CD4-positive, alpha-beta T cell treated with Interleukin-2 at 100 ng/mL for 4 hours (primary cell): ENCODE data around the gene CNOT6.
A peak's percentile ranks its signal among the peaks of the same experiment; 100 is the strongest.

Experiments
- DNase-seq: peaks from one replicate; pipeline ENCODE4 v3.0.0-alpha.2; 2020; ENCODE audit warnings: low spot score

The CNOT6 gene

DNA sequence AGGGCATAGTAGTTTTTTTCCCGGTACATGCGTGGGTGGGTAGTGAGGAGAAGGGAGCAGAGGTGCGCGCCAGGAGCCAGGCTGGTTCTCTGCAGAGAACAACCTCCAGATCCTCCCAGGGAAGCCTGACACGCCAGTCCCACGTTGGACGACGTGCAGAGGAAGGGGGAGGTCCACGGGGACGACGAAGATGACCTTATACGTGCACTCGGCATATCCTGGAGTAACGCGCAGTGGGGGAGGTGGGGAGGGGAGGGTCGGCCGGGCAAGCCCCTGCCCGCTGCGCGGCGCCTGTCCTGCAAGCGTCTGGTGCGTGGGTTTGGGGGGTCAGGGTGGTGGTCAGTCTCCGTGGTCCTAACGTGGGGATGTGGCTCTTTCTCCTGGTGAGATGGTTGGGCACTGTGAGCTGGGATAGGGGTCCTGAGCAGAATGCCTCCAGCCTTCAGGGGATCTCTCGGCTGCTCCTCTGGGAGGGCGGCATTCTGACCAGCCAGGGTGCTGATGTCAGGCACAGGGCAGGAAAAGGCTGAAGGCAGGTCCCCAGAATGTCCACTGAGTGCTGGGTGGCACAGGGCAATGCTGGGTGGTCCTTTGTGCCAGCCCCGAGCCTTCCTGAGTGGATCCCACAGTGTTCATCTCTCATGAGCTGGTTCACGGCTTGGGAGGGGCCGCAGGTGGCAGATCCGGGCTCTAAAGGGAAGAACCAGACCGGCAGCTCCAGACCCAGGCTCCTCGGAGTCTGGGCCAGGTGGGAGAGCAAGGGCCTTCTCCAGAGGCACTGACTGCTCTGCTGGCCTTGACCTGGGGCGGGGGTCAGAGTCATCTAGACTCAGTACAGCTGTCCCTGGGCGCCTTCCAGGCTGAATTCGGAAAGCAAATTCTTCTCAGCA, 107.7 kb downstream of the CNOT6 start:
- no peak for DNase-seq

GRCh38 chr5:180602481-180603075, 108.4 kb downstream of the CNOT6 start:
- no peak for DNase-seq

DNA sequence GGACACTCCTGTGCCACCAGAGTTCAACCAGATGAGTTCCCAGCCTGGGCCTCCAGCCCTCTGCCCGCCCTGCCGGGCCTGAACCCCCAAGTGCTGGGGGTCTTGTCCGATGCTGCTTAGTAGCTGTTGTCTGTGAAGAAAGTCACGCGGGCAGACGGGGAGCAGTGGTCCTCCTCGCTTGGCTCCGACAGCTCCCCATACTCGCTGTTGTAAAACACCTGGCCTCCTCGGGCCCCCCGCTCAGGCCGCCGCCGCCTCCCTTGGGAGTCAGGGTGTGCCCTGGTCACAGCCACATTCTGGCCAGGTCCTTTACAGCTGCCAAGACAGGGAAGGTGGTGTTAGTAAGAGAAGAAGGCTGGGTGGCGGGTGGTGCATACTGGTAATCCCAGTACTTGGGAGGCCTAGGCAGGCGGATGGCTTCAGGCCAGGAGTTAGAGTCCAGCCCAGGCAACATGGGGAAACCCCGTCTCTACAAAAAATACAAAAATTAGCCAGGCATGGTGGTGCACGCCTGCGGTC, 109.0 kb downstream of the CNOT6 start:
- DNase-seq: no peak

GRCh38 chr5:180604271-180604670, 110.1 kb downstream of the CNOT6 start:
- no peak for DNase-seq

GRCh38 chr5:180605554-180606214, 111.5 kb downstream of the CNOT6 start:
- peak; percentile 58 for DNase-seq

GRCh38 chr5:180606215-180606785, 112.1 kb downstream of the CNOT6 start:
- no peak for DNase-seq

- no peak for DNase-seq
Measured at GRCh38 chr5:180607861-180608571, 113.8 kb downstream of the CNOT6 start.

GRCh38 chr5:180608572-180609310, 114.6 kb downstream of the CNOT6 start:
- DNase-seq: no peak

- DNase-seq: no peak
Measured at GRCh38 chr5:180609386-180609785, 115.2 kb downstream of the CNOT6 start.

DNA sequence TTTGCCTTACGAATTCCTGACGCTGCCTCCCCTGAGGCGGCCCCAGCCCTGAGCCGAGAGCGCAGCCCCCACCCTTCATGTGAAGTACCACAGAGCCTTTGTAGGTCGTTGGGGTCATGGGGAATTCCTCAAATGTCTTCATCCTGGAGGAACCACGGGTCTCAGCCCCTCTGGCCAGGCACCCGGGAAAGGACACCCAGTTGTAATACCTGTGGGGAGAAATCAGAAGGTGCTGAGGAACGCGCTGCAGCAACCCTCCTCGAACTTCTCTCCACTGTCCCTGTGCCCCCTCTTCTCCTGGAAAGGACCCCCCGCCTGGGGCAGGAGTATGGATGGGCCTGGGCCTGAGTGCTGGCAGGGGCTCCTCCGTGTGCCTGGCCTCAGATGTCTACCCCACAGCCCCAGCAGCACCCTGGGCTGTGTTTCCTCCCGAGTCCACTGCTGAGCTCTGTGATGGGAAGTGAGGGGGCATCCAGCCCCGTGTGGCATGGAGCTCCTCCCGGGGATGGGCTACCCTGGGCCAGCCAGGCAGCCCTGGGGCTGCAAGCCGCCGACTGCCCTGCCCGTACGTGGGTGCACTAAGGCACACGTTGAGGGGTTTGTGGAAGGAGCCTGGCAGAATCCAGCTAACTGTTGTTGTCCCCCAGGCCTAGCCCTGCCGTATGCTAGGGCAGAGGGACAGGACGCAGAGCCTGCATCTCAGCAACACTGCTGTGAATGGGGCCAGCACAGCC, 115.8 kb downstream of the CNOT6 start:
- no peak for DNase-seq

- no peak for DNase-seq
Measured at GRCh38 chr5:180611140-180611850, 117.1 kb downstream of the CNOT6 start.

DNA sequence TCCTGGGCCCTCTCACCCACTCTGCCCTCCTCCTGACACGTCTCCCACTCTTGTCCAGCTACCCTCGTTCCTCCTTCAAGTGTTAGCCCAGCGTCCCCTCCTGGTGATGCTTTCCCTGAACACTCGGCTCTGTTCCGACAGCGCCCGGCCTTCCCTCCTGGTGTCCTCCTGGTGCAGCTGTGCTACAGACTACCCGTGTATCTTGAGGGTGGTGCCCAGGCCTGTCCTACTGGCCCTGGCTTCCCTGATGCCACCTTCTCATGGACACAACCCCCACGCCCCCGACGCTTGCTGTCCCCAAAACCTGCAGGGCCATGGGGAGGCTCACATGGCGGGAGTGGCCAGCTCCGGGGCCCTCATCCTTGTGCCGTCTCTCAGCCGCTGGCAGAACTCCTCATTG, 118.5 kb downstream of the CNOT6 start:
- no peak for DNase-seq

DNA sequence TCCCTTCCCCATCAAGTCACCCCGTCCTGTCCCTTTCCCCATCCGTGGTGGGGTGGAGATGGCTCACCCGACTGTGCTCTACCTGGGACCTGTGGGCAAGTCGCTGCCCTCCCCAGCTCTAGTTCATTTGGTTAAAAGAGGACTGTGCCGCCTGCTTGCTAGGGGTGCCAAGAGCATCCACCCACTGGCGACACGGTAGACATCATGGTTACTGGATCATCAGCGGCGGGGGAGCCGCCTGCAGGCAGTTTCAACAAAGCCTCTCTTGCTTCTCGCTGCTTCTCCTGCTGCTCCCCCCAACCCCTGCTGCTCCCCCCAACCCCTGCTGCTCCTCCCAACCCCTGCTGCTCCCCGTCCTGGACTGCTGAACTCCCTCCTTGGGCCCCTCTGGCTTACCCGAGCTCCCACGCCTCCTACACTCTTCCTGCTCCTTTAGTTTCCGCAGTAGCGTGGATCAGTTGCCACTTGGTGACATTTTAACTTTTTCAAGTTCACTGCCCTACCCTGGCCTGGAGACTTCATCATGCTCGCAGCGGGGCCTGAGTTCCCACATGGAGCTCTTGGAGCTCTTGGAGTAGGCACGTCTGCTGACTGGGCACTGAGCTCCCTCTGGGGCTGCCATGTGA, 119.1 kb downstream of the CNOT6 start:
- no peak for DNase-seq

DNA sequence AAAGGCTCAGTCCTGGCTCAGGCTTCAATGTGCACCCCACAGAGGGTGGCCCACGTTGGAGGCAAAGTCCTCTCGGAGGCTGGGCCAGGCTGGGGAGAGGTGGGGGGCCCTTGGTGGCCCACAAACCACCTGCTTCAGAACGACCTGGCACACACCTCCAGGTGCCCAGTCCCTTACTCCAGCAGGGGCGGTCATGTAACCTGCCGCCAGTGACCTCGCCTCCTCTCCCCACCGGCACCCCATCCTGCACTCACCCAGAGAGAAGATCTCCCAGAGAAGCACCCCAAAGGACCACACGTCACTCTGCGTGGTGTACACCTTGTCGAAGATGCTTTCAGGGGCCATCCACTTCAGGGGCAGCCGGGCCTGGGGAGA, 119.6 kb downstream of the CNOT6 start:
- no peak for DNase-seq

GRCh38 chr5:180618487-180618828, 124.3 kb downstream of the CNOT6 start:
- DNase-seq: no peak

GRCh38 chr5:180618829-180619562, 124.8 kb downstream of the CNOT6 start:
- peak; percentile 2 for DNase-seq

DNA sequence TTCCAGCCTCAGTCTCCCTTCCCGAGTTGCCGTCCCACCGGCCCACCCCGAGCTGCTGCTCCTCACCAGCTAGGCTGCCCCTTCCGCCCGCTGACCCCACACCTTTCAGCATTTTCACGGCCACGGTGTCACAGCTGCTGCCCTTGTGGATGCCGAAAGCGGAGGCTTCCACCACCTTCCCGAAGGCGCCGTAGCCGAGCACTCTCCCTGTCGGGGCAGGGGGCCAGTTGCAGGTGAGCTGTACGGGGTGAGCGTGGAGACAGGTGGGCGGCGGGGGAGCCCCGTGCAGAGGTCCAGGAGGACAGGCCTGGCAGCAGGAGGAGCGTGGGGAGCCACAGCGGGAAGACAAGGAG, 125.4 kb downstream of the CNOT6 start:
- no peak for DNase-seq

- DNase-seq: no peak
Measured at GRCh38 chr5:180620014-180620413, 125.8 kb downstream of the CNOT6 start.

DNA sequence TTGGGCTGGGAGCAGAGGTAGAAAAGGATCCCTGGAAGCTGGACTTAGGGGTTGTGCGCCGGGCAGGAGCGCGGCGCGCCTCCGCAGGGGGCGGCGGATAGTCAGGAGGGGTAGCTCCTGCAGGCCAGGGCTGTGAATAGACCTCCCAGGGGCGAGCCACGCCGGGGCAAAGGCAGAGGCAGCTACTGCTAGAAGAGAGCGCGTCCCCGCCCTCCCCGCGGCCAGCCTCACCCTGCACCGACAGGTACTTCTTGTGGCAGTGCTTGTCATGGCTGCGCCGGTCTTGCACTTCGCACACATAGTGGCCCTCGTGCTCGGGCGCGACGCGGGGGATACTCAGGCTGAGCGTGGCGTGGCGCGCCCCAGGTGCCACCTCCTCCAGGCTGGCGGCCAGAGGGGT, 127.1 kb downstream of the CNOT6 start:
- no peak for DNase-seq
